ENCODE measurements around the gene LMX1A. TPM values are rescaled to one million over a fixed set of nuclear protein-coding genes. Genes with fewer than 3 reads are reported as not detected.

The LMX1A gene
- polyA plus RNA-seq, 1 donor from 2014 or later = not detected

DNA sequence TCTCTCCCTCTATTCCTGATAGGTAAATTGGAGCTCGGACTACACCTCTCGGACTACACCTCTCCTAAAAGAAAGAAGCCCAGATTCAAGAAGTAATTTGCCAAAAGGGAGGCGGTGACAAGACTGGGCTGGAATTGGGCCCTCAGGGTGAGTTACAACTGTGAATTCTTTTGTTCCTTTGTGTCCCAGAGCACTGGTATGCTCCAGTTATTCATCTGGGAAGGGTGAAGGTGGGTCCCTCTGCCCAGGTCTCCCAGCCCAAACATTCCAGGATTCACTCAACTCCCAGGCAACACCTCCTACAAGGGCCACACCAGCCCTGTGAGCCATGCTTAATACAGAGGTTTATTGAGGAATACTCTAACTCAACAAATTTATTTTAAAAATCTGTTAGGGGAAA lies 69.2 kb downstream of the LMX1A start:
- Mint-ChIP-seq H3K36me3 (no peaks in the 10 kb centered on the region), H3K4me3 (no peak overlapping the region), H3K9me3 (peaks cover 0 to 4% (median 0%) of the 10 kb centered on the region in 3 donors), H3K27ac (no peak overlapping the region), H3K4me1 (peaks cover 0 to 3% (median 2%) of the 10 kb centered on the region in 3 donors), H3K27me3 (peaks cover 24% of the 10 kb centered on the region)

DNA sequence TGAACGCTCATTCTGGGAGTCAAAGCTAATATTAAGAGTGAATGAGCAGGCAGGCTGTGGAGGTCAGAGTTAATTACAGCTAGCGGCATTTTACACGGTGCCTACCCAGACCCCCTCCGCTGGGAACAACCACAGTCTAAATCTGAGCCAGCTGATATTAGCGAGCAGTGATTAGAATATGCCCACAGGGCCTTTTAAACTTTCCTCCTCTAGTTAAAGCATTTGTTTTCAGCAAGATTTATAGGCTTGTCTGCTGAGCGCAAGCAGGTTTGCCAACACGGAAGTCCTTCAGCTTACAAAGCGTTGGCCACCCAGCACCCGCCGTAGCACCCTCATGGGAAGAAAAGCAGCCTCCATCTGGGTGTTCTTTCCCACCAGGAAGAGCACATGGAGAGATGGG lies 72.1 kb downstream of the LMX1A start:
- Mint-ChIP-seq H3K27me3 (peaks cover 23% of the 10 kb centered on the region), H3K36me3 (no peaks in the 10 kb centered on the region), H3K9me3 (no peaks in the 10 kb centered on the region), H3K4me3 (no peak overlapping the region), H3K27ac (no peak overlapping the region), H3K4me1 (peaks cover 0 to 3% (median 0%) of the 10 kb centered on the region in 3 donors)

DNA sequence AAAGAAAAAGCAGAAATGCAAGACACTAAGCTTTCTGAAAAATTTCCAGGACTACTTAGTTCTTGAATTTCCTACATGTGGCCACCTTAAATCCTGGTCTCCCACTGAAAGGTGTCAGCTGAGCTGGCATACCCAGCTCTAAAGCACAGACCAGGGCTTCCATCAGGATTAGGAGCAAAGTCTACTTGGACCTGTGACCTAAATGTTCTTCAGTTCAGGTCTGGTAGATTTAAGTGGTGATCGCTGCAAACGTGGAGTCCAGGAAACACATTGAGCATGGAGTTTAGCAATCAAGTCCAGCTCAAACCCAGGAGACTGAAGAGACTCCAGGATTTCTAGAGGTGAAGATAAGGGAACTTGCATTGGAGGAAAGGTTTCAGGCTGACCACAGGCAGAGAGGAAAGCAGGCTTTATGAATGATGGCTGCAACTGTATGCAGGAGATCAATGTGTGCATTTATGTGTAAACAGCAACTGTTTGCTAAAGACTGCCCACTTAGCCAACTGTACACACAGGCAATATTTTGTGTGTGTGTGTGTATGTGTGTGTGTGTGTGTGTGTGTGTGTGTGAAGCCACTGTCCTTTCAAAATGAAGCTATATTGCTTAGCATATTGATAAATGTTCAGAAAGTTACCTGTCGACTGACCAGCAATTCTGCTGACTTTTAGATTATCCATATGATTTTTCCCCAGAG lies 75.2 kb downstream of the LMX1A start:
- Mint-ChIP-seq H3K4me1 (no peaks in the 10 kb centered on the region), H3K9me3 (no peaks in the 10 kb centered on the region), H3K4me3 (no peak overlapping the region), H3K27ac (no peak overlapping the region), H3K27me3 (peaks cover 15% of the 10 kb centered on the region), H3K36me3 (no peaks in the 10 kb centered on the region)

DNA sequence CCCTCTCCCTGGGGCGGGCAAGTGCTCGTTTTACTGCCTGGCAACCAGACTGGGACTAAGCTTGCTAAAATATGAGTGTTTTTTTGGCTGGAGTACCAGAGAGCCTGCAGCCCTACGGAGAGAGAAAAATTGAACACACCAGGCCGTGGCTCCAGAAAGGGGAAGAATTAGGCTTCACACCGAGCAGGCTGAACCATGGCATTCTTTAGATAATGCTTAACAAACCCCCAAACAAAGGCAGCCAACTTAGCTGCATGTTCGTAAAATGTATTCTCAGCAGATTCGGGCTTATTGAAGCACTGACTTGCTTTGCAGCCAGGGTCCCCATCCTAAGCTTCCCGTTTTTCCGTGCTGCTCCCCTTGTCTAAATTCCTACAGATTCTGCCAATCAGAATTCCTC lies 76.6 kb downstream of the LMX1A start:
- Mint-ChIP-seq H3K9me3 (peaks cover 0 to 2% (median 0%) of the 10 kb centered on the region in 3 donors), H3K4me3 (no peak overlapping the region), H3K4me1 (no peaks in the 10 kb centered on the region), H3K27ac (no peak overlapping the region), H3K36me3 (no peaks in the 10 kb centered on the region), H3K27me3 (peaks cover 10% of the 10 kb centered on the region)

DNA sequence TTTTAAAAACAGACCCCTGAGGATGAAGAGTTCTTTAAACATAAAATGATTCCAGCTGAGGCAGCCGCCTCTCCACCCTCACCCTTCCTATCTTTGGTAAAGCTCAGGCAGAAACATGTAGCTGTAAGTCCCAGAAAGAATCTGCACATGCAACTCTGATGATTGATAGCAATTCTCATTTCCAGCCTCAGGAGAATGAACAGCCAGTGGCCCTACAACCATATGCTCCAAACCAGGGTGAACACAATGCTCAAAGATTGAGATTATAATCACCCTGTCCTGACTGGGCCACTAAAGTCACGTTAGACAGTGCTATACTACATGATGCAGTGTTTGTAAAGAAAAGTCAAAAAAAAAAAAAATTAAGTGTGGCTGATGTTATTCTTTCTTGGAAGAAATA lies 80.2 kb downstream of the LMX1A start:
- H3K27ac Mint-ChIP-seq = no peak overlapping the region
- H3K9me3 Mint-ChIP-seq = peaks cover 0 to 2% (median 0%) of the 10 kb centered on the region in 3 donors
- no peaks in the 10 kb centered on the region for H3K36me3 Mint-ChIP-seq
- no peaks in the 10 kb centered on the region for H3K4me1 Mint-ChIP-seq
- H3K27me3 Mint-ChIP-seq = peaks cover 5% of the 10 kb centered on the region
- H3K4me3 Mint-ChIP-seq = no peak overlapping the region

DNA sequence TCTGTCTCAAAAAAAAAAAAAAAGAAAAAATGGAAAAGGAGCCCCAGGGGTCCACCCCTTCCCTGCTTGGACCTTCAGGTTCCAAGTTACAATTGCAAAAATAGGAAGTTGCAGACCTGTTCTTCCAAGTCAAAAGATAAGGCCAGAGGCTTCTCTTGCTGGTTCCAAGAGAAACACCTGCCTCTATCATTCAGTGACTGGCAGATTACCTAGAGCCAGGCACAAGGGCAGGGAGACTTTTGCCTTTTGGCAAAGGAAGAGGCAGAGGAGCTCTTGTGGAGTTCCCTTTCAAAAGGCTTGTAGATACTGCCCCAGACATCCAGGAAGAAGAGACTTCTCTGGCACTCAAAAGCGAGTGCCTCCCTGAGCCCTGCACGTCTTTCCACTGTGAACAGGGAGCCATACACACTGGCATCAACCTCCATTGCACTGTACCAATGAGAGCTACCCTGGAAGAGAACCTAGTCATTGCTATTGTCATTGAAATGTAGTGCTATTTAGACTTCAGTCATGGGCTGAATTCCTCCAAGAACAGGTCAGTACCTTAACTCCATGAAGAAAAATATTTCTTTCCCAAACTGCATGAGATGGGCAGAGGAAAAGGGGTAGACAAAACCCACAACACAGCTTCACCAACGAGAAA lies 91.2 kb downstream of the LMX1A start:
- no peaks in the 10 kb centered on the region for H3K27me3 Mint-ChIP-seq

DNA sequence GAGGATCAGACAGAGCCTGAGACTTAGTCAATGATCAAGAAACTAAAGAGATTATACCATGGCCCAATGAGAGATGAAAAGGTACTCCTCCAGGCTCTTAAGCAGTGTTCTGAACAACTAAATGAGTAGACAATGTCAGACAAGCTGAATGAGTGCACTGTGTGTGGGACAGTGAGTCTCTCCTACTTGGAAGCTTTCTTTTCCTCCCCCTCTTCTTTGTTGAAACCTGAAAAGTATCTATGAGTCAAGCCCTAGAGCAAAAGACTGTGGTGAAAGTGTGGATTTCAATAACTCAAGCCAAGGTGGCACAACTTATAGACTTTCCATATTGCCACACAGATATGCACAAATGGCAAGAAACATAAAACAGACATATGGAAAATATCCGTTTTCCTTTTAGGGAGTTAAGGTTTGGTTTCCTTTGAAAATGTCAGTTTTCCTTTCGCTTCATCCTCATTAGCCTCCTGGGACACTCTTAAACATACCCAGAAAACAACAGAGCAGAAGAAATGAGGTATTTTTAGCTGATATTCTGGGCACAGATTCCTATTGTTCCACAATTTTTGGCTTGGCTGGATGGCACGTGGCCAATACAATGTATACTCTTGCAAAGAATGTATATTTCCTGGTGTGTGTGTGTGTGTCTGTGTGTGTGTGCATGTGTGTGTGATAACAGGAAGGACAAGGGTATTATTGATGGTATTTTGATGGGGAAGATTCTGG lies 96.6 kb downstream of the LMX1A start:
- Mint-ChIP-seq H3K36me3 (no peaks in the 10 kb centered on the region), H3K4me1 (no peaks in the 10 kb centered on the region), H3K4me3 (no peak overlapping the region), H3K9me3 (peaks cover 0 to 4% (median 3%) of the 10 kb centered on the region in 3 donors), H3K27me3 (peaks cover 6% of the 10 kb centered on the region), H3K27ac (no peak overlapping the region)

More for the DNA sequence above, 91.2 kb downstream of the LMX1A start:
- no peak overlapping the region for H3K4me3 Mint-ChIP-seq
- no peaks in the 10 kb centered on the region for H3K4me1 Mint-ChIP-seq
- H3K36me3 Mint-ChIP-seq = peaks cover 4% of the 10 kb centered on the region
- peaks cover 0 to 11% (median 2%) of the 10 kb centered on the region in 3 donors for H3K9me3 Mint-ChIP-seq
- H3K27ac Mint-ChIP-seq = no peak overlapping the region

DNA sequence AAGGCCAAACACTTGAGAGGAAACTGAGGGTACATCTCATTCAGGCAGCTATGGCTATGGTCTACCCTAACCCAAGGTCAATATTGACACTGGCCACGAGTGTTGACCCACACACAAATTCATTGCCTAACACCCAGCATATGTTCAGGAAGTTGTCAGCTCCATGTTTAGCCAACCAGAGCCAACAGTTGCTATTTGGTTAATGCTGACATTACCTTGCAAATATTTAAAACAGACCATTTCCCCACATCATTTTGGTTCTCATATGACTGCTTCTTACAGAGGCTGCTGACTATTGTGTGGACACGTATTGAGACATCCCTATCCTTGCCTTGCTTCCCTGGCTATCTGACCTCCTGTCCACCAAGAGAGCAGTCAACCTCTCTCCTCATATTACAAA lies 97.3 kb downstream of the LMX1A start:
- peaks cover 6% of the 10 kb centered on the region for H3K27me3 Mint-ChIP-seq

DNA sequence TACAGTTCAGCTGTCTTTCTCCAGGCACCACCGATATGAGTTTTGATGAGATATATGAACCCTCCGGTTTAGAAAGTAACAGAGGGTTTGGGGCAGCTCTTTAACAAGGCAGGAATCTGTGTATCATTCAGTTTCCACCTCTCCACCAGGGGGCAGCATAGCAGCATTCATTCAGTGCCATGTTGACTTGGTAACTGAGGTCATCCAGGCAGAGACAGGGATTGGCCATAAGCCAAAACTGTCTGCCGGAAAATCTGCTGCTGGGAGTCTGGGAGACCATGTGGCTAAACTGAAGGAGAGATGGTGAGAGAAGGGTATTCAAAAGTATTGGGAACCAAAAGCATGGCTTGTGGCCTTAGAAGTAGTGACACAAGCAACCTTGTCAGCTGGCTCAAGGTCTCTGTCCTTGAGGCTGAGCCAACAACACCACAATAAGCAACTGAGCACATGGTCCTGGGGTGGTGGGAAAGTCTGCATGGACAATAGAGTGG lies 98.5 kb downstream of the LMX1A start:
- Mint-ChIP-seq H3K27me3 (peaks cover 6% of the 10 kb centered on the region), H3K4me1 (no peaks in the 10 kb centered on the region), H3K9me3 (peaks cover 0 to 4% (median 3%) of the 10 kb centered on the region in 3 donors), H3K27ac (no peak overlapping the region), H3K36me3 (no peaks in the 10 kb centered on the region), H3K4me3 (no peak overlapping the region)

More for the DNA sequence above, 97.3 kb downstream of the LMX1A start:
- no peaks in the 10 kb centered on the region for H3K36me3 Mint-ChIP-seq
- H3K4me3 Mint-ChIP-seq = no peak overlapping the region
- peaks cover 0 to 4% (median 3%) of the 10 kb centered on the region in 3 donors for H3K9me3 Mint-ChIP-seq
- H3K4me1 Mint-ChIP-seq = no peaks in the 10 kb centered on the region
- peak overlapping the region in 1 of 3 donors; percentile 54 for H3K27ac Mint-ChIP-seq

DNA sequence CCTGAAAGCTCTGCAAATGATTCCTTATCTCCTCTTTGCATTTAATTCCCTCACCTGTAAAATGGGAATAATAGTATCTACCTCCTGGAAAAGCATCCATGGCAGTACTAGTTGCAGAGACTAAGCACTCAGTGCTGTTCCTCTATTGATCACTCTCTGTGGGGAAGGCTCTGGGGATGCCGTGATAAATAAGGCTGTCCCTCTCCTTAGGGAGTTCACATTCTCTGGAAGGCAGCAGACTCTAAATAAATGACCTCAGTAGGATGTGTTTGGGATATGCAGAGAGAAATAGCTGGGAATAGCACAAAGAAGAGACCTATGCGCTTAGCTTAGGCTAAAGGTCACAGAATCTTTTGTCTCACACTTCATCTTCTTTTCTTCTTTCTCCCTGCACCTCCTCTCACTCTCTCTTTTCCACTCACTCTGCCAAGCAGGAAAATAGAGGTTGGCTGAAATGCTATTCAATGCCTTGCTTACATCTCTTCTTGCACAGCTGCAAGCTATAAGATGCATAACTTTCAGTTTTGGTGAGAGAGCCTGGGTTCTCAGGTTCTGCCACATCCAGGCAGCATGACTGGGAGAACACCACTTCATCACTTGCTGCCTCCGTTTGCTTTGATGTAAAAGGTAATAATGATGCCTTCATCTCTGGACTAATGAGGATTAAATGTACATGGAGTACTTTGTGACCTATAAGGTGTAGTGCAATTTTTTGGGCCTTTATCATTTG lies 101.5 kb downstream of the LMX1A start:
- Mint-ChIP-seq H3K36me3 (peaks cover 2% of the 10 kb centered on the region), H3K4me1 (no peaks in the 10 kb centered on the region), H3K27ac (peak overlapping the region in 1 of 3 donors; percentile 79), H3K27me3 (peaks cover 7% of the 10 kb centered on the region), H3K4me3 (no peak overlapping the region), H3K9me3 (peaks cover 0 to 4% (median 0%) of the 10 kb centered on the region in 3 donors)

DNA sequence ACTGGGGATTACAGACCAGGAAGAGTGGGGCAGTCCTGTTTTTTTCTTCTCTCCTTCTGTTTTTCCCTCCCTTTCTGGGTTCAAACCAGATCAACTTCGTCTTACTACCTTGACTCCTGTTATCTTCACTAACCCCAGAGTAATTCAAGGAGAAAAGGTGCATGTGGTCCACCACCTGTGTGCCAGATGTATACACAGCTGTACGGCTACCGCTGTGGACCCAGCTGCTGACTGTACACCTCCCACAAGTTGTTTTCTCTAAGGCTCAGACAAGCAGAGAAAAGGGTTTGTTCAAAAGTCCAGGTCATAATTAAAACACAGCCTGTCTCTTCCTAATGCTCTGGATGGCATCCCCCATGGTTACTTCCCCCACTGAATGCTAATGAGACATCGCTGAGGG lies 102.1 kb downstream of the LMX1A start:
- H3K36me3 Mint-ChIP-seq = peaks cover 2% of the 10 kb centered on the region
- H3K27me3 Mint-ChIP-seq = peaks cover 11% of the 10 kb centered on the region
- peaks cover 0 to 5% (median 3%) of the 10 kb centered on the region in 3 donors for H3K9me3 Mint-ChIP-seq
- peak overlapping the region in 1 of 3 donors; percentile 79 for H3K27ac Mint-ChIP-seq
- H3K4me3 Mint-ChIP-seq = no peak overlapping the region
- no peaks in the 10 kb centered on the region for H3K4me1 Mint-ChIP-seq

DNA sequence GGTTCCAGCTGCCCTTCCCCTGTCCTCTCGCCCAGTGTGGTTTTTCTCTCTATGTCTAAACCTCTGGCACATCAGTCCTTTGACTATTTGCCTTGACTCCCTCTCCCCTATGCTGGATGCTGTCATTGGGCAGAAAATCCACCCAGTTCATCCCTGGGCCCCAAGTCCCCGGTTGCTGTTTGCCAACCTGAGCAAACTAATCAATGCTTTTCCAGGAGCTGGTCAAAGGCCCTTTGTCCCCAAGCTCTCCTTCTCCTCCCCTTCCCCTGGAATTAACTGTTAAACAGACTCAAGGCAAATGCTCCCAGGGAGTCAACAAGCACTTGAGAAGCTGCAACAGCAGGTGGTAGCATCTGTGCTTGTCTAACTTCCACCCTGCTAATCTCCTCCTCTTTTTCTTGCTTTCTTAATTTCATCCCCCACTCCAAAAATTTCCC lies 102.7 kb downstream of the LMX1A start:
- Mint-ChIP-seq H3K27me3 (peaks cover 14% of the 10 kb centered on the region), H3K4me1 (no peaks in the 10 kb centered on the region), H3K9me3 (peaks cover 0 to 5% (median 2%) of the 10 kb centered on the region in 3 donors), H3K36me3 (peaks cover 2% of the 10 kb centered on the region), H3K4me3 (no peak overlapping the region), H3K27ac (no peak overlapping the region)

DNA sequence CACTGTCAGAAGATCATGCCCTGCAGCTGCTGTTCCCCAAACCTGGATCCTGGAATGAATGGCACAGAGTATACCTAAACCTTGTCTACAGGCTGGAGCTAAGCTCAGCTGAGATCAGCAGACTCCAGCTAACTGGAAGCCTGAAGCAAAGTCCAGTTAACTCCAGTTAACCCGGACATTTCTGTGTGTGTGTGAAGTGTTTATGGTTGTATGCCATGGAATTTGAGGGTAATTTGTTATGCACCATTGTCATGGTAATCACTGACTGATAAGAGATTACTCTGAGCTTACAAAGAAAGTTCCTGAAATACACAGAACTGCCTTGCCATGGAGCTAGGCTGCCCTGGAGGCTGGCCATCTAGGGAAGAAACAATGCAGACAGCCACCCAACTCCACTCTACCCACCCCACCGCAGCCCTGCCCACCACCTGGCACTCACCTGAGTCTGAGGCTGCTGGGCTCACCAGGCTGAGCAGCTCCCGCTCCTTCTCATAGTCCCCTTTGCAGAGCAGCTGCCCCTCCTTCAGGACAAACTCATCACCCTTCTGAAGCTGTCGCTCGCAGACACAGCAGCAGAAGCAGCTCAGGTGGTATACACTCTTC lies 107.4 kb downstream of the LMX1A start:
- peaks cover 12% of the 10 kb centered on the region for H3K27me3 Mint-ChIP-seq
- no peak overlapping the region for H3K27ac Mint-ChIP-seq
- H3K4me3 Mint-ChIP-seq = no peak overlapping the region
- peaks cover 2% of the 10 kb centered on the region for H3K36me3 Mint-ChIP-seq
- H3K4me1 Mint-ChIP-seq = no peaks in the 10 kb centered on the region
- H3K9me3 Mint-ChIP-seq = peaks cover 0 to 10% (median 0%) of the 10 kb centered on the region in 3 donors

DNA sequence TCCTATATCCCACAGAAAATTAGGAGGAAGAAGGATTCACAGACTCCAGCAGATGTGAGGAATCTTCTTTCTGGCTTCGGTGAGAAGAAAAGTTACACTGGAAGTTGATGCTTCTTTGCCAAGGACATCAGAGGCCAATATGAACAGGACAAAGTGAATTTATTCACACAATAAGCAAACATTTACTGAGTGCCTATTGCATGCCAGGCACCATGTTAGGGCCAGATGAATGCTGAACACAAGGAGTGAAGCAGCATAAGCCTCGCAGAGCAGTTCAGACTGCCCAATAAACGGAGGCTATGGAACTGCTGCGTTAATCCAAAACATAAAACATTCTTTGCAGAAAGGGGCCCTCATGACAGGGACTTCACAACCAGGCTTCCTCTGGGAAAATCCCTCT lies 114.6 kb downstream of the LMX1A start:
- no peak overlapping the region for H3K27ac Mint-ChIP-seq
- peaks cover 21% of the 10 kb centered on the region for H3K27me3 Mint-ChIP-seq
- H3K9me3 Mint-ChIP-seq = peaks cover 0 to 5% (median 2%) of the 10 kb centered on the region in 3 donors
- H3K4me3 Mint-ChIP-seq = no peak overlapping the region
- H3K36me3 Mint-ChIP-seq = no peaks in the 10 kb centered on the region
- no peaks in the 10 kb centered on the region for H3K4me1 Mint-ChIP-seq

Measured in IgD-negative memory B cell (primary cell).